ENCODE results near the gene RASSF8.

The RASSF8 gene

DNA sequence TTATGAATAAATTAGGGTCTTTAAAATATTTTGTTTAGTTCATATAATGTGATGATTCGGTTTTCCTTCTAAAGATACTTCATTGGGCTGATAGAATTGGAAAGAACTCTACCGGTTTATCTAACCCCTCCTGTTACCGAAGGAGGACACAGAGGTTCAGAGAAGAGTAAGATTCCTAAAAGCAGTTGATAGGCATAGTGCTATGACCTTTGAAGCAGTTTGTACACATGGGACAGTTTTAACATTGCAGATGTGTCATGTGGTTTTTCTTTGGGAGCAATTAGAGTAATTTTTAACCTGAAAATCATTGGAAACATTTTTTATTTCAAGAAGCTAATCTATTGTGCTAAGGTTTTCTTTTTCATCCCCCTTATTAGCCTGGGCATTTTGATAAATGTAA, 103.5 kb downstream of the RASSF8 start:
- no peaks in the 10 kb centered on the region for H3K9me3 ChIP-seq (ENCODE audit: control insufficient read depth in 5 of 5, low read length in 5 of 5)
- no peak overlapping the region for H3K27ac ChIP-seq (ENCODE audit: low read depth, low read length)
- no peaks in the 10 kb centered on the region for H3K36me3 ChIP-seq (ENCODE audit: control insufficient read depth in 5 of 5, insufficient read depth in 5 of 5, low read length in 5 of 5)
- H3K9ac ChIP-seq (ENCODE audit: low read length in 5 of 5) = no peak overlapping the region
- H3K4me3 ChIP-seq (ENCODE audit: low read depth in 1 of 5, low read length in 5 of 5) = no peak overlapping the region
- no peaks in the 10 kb centered on the region for H3K27me3 ChIP-seq (ENCODE audit: control insufficient read depth in 5 of 5, insufficient read depth in 4 of 5, low read length in 5 of 5)
- H3K4me1 ChIP-seq (ENCODE audit: control insufficient read depth in 5 of 5, insufficient read depth in 5 of 5, low read length in 5 of 5) = peaks cover 0 to 12% (median 4%) of the 10 kb centered on the region in 5 donors

GRCh38 chr12:26062566-26062965, 104.1 kb downstream of the RASSF8 start:
- Histone ChIP-seq H3K36me3 (ENCODE audit: control insufficient read depth in 5 of 5, insufficient read depth in 5 of 5, low read length in 5 of 5) (no peaks in the 10 kb centered on the region), H3K4me3 (ENCODE audit: low read depth in 1 of 5, low read length in 5 of 5) (no peak overlapping the region), H3K9me3 (ENCODE audit: control insufficient read depth in 5 of 5, low read length in 5 of 5) (no peaks in the 10 kb centered on the region), H3K27me3 (ENCODE audit: control insufficient read depth in 5 of 5, insufficient read depth in 4 of 5, low read length in 5 of 5) (no peaks in the 10 kb centered on the region), H3K27ac (ENCODE audit: low read depth, low read length) (no peak overlapping the region), H3K4me1 (ENCODE audit: control insufficient read depth in 5 of 5, insufficient read depth in 5 of 5, low read length in 5 of 5) (peaks cover 0 to 12% (median 4%) of the 10 kb centered on the region in 5 donors), H3K9ac (ENCODE audit: low read length in 5 of 5) (no peak overlapping the region)

- Histone ChIP-seq H3K9me3 (ENCODE audit: control insufficient read depth in 5 of 5, low read length in 5 of 5) (no peaks in the 10 kb centered on the region), H3K4me1 (ENCODE audit: control insufficient read depth in 5 of 5, insufficient read depth in 5 of 5, low read length in 5 of 5) (peaks cover 0 to 12% (median 4%) of the 10 kb centered on the region in 5 donors), H3K27ac (ENCODE audit: low read depth, low read length) (no peak overlapping the region), H3K27me3 (ENCODE audit: control insufficient read depth in 5 of 5, insufficient read depth in 4 of 5, low read length in 5 of 5) (no peaks in the 10 kb centered on the region), H3K4me3 (ENCODE audit: low read depth in 1 of 5, low read length in 5 of 5) (no peak overlapping the region), H3K9ac (ENCODE audit: low read length in 5 of 5) (no peak overlapping the region), H3K36me3 (ENCODE audit: control insufficient read depth in 5 of 5, insufficient read depth in 5 of 5, low read length in 5 of 5) (peaks cover 0 to 5% (median 3%) of the 10 kb centered on the region in 5 donors)
These were observed 107.0 kb downstream of the RASSF8 start for GRCh38 chr12:26065451-26065850.

- H3K9ac ChIP-seq (ENCODE audit: low read length in 5 of 5) = no peak overlapping the region
- peaks cover 0 to 5% (median 3%) of the 10 kb centered on the region in 5 donors for H3K36me3 ChIP-seq (ENCODE audit: control insufficient read depth in 5 of 5, insufficient read depth in 5 of 5, low read length in 5 of 5)
These were observed 110.0 kb downstream of the RASSF8 start for GRCh38 chr12:26068503-26068902.

DNA sequence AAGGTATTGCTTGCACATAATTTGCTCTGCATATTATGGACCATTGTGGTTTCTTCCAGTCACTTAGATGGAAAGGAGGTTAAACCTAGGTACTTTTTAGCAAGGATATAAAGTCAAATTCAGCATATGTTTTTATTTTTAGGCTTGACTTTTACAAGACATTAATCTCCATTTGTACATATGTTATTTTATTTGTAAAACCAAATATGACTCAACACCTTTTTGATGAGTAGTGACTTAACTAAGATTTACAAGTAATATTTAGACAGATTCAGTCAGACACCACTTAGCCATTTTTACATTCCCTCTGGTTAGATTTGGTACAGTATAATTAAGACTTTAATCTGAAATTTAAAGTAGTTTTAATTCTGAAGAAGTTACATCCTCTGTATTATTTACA, 111.3 kb downstream of the RASSF8 start:
- Histone ChIP-seq H3K27ac (ENCODE audit: low read depth, low read length) (no peak overlapping the region), H3K9me3 (ENCODE audit: control insufficient read depth in 5 of 5, low read length in 5 of 5) (no peaks in the 10 kb centered on the region), H3K36me3 (ENCODE audit: control insufficient read depth in 5 of 5, insufficient read depth in 5 of 5, low read length in 5 of 5) (peaks cover 0 to 5% (median 3%) of the 10 kb centered on the region in 5 donors), H3K4me1 (ENCODE audit: control insufficient read depth in 5 of 5, insufficient read depth in 5 of 5, low read length in 5 of 5) (no peaks in the 10 kb centered on the region), H3K9ac (ENCODE audit: low read length in 5 of 5) (no peak overlapping the region), H3K27me3 (ENCODE audit: control insufficient read depth in 5 of 5, insufficient read depth in 4 of 5, low read length in 5 of 5) (no peaks in the 10 kb centered on the region), H3K4me3 (ENCODE audit: low read depth in 1 of 5, low read length in 5 of 5) (no peak overlapping the region)

More at GRCh38 chr12:26068503-26068902, 110.0 kb downstream of the RASSF8 start:
- Histone ChIP-seq H3K27ac (ENCODE audit: low read depth, low read length) (no peak overlapping the region), H3K9me3 (ENCODE audit: control insufficient read depth in 5 of 5, low read length in 5 of 5) (no peaks in the 10 kb centered on the region), H3K27me3 (ENCODE audit: control insufficient read depth in 5 of 5, insufficient read depth in 4 of 5, low read length in 5 of 5) (no peaks in the 10 kb centered on the region), H3K4me1 (ENCODE audit: control insufficient read depth in 5 of 5, insufficient read depth in 5 of 5, low read length in 5 of 5) (no peaks in the 10 kb centered on the region), H3K4me3 (ENCODE audit: low read depth in 1 of 5, low read length in 5 of 5) (no peak overlapping the region)

- no peaks in the 10 kb centered on the region for H3K36me3 ChIP-seq (ENCODE audit: control insufficient read depth in 5 of 5, insufficient read depth in 5 of 5, low read length in 5 of 5)
- H3K27ac ChIP-seq (ENCODE audit: low read depth, low read length) = no peak overlapping the region
- no peak overlapping the region for H3K9ac ChIP-seq (ENCODE audit: low read length in 5 of 5)
- no peaks in the 10 kb centered on the region for H3K27me3 ChIP-seq (ENCODE audit: control insufficient read depth in 5 of 5, insufficient read depth in 4 of 5, low read length in 5 of 5)
- H3K9me3 ChIP-seq (ENCODE audit: control insufficient read depth in 5 of 5, low read length in 5 of 5) = peaks cover 0 to 4% (median 0%) of the 10 kb centered on the region in 5 donors
- no peaks in the 10 kb centered on the region for H3K4me1 ChIP-seq (ENCODE audit: control insufficient read depth in 5 of 5, insufficient read depth in 5 of 5, low read length in 5 of 5)
- H3K4me3 ChIP-seq (ENCODE audit: low read depth in 1 of 5, low read length in 5 of 5) = no peak overlapping the region
These were observed 119.6 kb downstream of the RASSF8 start for GRCh38 chr12:26077915-26078702.

GRCh38 chr12:26080911-26081310, 122.4 kb downstream of the RASSF8 start:
- Histone ChIP-seq H3K9me3 (ENCODE audit: control insufficient read depth in 5 of 5, low read length in 5 of 5) (peaks cover 0 to 4% (median 0%) of the 10 kb centered on the region in 5 donors), H3K27ac (ENCODE audit: low read depth, low read length) (no peak overlapping the region), H3K36me3 (ENCODE audit: control insufficient read depth in 5 of 5, insufficient read depth in 5 of 5, low read length in 5 of 5) (no peaks in the 10 kb centered on the region), H3K9ac (ENCODE audit: low read length in 5 of 5) (no peak overlapping the region), H3K4me1 (ENCODE audit: control insufficient read depth in 5 of 5, insufficient read depth in 5 of 5, low read length in 5 of 5) (no peaks in the 10 kb centered on the region), H3K4me3 (ENCODE audit: low read depth in 1 of 5, low read length in 5 of 5) (no peak overlapping the region), H3K27me3 (ENCODE audit: control insufficient read depth in 5 of 5, insufficient read depth in 4 of 5, low read length in 5 of 5) (no peaks in the 10 kb centered on the region)

- no peak overlapping the region for H3K9ac ChIP-seq (ENCODE audit: low read length in 5 of 5)
- no peaks in the 10 kb centered on the region for H3K4me1 ChIP-seq (ENCODE audit: control insufficient read depth in 5 of 5, insufficient read depth in 5 of 5, low read length in 5 of 5)
These were observed 128.5 kb downstream of the RASSF8 start for GRCh38 chr12:26086936-26087335.

DNA sequence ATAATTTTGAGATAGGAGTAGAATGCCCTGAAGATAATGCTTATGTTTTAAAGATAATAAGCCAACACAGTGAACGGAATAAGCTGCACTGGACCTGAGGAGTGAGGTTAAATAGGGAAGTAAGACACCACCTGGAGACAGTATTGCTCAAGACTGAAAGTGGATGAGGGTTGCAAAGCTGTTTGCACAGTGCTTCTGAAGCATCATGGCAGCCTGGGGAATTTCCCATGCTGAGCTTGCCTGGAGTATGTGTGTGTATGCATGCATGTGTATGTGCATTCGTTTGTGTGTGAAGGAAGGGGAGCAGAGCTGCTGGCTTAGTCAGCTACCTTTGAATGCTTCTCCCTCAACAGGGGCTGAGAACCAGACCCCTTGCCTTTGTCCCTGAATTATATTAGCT, 130.5 kb downstream of the RASSF8 start:
- Histone ChIP-seq H3K36me3 (ENCODE audit: control insufficient read depth in 5 of 5, insufficient read depth in 5 of 5, low read length in 5 of 5) (no peaks in the 10 kb centered on the region), H3K27me3 (ENCODE audit: control insufficient read depth in 5 of 5, insufficient read depth in 4 of 5, low read length in 5 of 5) (no peaks in the 10 kb centered on the region), H3K4me1 (ENCODE audit: control insufficient read depth in 5 of 5, insufficient read depth in 5 of 5, low read length in 5 of 5) (no peaks in the 10 kb centered on the region), H3K9me3 (ENCODE audit: control insufficient read depth in 5 of 5, low read length in 5 of 5) (no peaks in the 10 kb centered on the region), H3K9ac (ENCODE audit: low read length in 5 of 5) (no peak overlapping the region), H3K27ac (ENCODE audit: low read depth, low read length) (no peak overlapping the region), H3K4me3 (ENCODE audit: low read depth in 1 of 5, low read length in 5 of 5) (no peak overlapping the region)

More at GRCh38 chr12:26086936-26087335, 128.5 kb downstream of the RASSF8 start:
- Histone ChIP-seq H3K9me3 (ENCODE audit: control insufficient read depth in 5 of 5, low read length in 5 of 5) (no peaks in the 10 kb centered on the region), H3K36me3 (ENCODE audit: control insufficient read depth in 5 of 5, insufficient read depth in 5 of 5, low read length in 5 of 5) (no peaks in the 10 kb centered on the region), H3K27ac (ENCODE audit: low read depth, low read length) (no peak overlapping the region), H3K4me3 (ENCODE audit: low read depth in 1 of 5, low read length in 5 of 5) (no peak overlapping the region), H3K27me3 (ENCODE audit: control insufficient read depth in 5 of 5, insufficient read depth in 4 of 5, low read length in 5 of 5) (no peaks in the 10 kb centered on the region)

DNA sequence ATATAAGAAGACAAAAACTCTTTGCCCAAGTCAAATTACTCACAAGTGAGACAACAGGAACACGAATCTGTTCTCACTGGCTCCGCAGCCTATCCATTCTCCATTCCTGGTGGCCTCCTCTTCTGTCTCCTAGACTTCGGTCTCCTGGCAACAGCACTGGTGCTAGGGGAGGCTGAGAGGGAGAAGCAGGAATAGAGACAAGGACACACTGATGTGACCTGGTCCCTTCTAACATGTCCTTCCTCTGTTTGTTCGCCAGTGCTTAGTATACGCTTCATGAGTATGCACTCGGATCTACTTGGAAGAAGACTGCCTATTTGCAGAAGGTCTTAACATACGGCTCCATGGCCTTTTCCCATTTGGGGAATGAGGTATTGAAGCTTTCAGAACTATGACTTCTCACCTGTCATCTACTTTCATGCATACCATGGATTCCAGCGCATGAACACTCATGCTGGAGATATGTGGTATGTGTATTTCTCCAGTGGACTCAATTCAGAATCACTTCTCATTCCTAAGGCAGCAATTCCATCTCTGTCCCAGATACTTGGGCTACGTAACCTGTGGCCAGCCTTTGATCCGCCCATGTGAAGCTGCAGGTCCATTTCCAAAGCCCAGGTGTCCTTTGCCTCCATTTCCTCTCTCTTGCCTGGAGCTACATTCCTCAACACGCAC, 132.5 kb downstream of the RASSF8 start:
- no peaks in the 10 kb centered on the region for H3K36me3 ChIP-seq (ENCODE audit: control insufficient read depth in 5 of 5, insufficient read depth in 5 of 5, low read length in 5 of 5)
- no peaks in the 10 kb centered on the region for H3K9me3 ChIP-seq (ENCODE audit: control insufficient read depth in 5 of 5, low read length in 5 of 5)
- H3K27me3 ChIP-seq (ENCODE audit: control insufficient read depth in 5 of 5, insufficient read depth in 4 of 5, low read length in 5 of 5) = no peaks in the 10 kb centered on the region
- H3K27ac ChIP-seq (ENCODE audit: low read depth, low read length) = no peak overlapping the region
- H3K4me3 ChIP-seq (ENCODE audit: low read depth in 1 of 5, low read length in 5 of 5) = no peak overlapping the region
- H3K9ac ChIP-seq (ENCODE audit: low read length in 5 of 5) = no peak overlapping the region
- H3K4me1 ChIP-seq (ENCODE audit: control insufficient read depth in 5 of 5, insufficient read depth in 5 of 5, low read length in 5 of 5) = no peaks in the 10 kb centered on the region

All from subcutaneous abdominal adipose tissue (tissue), 5 donors.